ENCODE results near the gene LCN1. TPM values are rescaled to one million over a fixed set of nuclear protein-coding genes. Genes with fewer than 3 reads are reported as not detected.

Gene LCN1
- total and polyA plus RNA-seq, 2 of the 4 experiments (the other 2 are of a cell fraction): not detected

- H3K79me1 ChIP-seq (ENCODE audit: low read depth in 1 of 2, low read length in 2 of 2): no peaks in the 10 kb centered on the region
- H3K23ac ChIP-seq (ENCODE audit: low read depth, low read length): no peak overlapping the region
- no peak overlapping the region for H4K91ac ChIP-seq (ENCODE audit: insufficient read depth, low read depth, low read length)
- H4K8ac ChIP-seq (ENCODE audit: low read depth in 2 of 2, low read length in 2 of 2): no peak overlapping the region
- intact Hi-C loops (cut with micrococcal nuclease): no loop called here
- H3K9me3 ChIP-seq (ENCODE audit: control insufficient read depth, insufficient read depth, low read length): peaks cover 16% of the 10 kb centered on the region
- no peaks in the 10 kb centered on the region for H4K20me1 ChIP-seq (ENCODE audit: insufficient read depth, low read length)
- no peaks in the 10 kb centered on the region for H3K4me1 ChIP-seq (ENCODE audit: control insufficient read depth, insufficient read depth, low read length)
- H2AK5ac ChIP-seq (ENCODE audit: low read depth, low read length): no peak overlapping the region
- ATAC-seq (ENCODE audit: low read depth): no peak
- BruUV-seq (replicated peaks): no TSS peak
- H3K27ac ChIP-seq (ENCODE audit: insufficient read depth, low read length): no peak overlapping the region
- H3K4me3 ChIP-seq (ENCODE audit: insufficient read depth, low read depth, low read length): no peak overlapping the region
- H2BK20ac ChIP-seq (ENCODE audit: low read depth, low read length): no peak overlapping the region
- no peak overlapping the region for H3K56ac ChIP-seq (ENCODE audit: extremely low read depth, insufficient read depth, low read length)
- H3K14ac ChIP-seq (replicated peaks; ENCODE audit: low read depth, low read length): no peak overlapping the region
- H2BK15ac ChIP-seq (ENCODE audit: low read depth, low read length): no peak overlapping the region
- no peak overlapping the region for H3K4me2 ChIP-seq (ENCODE audit: low read depth, low read length)
- no peak overlapping the region for H2BK120ac ChIP-seq (ENCODE audit: low read depth, low read length)
- dilution Hi-C loops (cut with HindIII; ENCODE audit: low sequenced_read_pairs, unreplicated experiment): no loop called here
- no peak for DNase-seq
- H3K27me3 ChIP-seq (ENCODE audit: control insufficient read depth, insufficient read depth, low read length): no peaks in the 10 kb centered on the region
- no peak overlapping the region for H2AFZ ChIP-seq (replicated peaks; ENCODE audit: low read length, poor library complexity)
- H3K18ac ChIP-seq (ENCODE audit: low read depth, low read length): no peak overlapping the region
- no peak overlapping the region for H2AK9ac ChIP-seq (replicated peaks; ENCODE audit: low read depth, low read length, poor library complexity)
- ChIA-PET CTCF (no interaction called here), POLR2A (ENCODE audit: unreplicated experiment) (no interaction called here)
- no peaks in the 10 kb centered on the region for H3K36me3 ChIP-seq (ENCODE audit: control insufficient read depth, insufficient read depth, low read length)
- no peak overlapping the region for H3K9ac ChIP-seq (ENCODE audit: low read depth, low read length)
- H4K5ac ChIP-seq (ENCODE audit: low read depth, low read length): no peak overlapping the region
- WGBS, 2 experiments (ENCODE audit: extremely low coverage in 2 of 2, insufficient read length in 1 of 2): 58% methylated on average over 6 of the region's 9 CpGs; no CpG with 5 or more reads in 1 of the 2 experiments
- in situ Hi-C loops (cut with MboI; ENCODE audit: low sequenced_read_pairs): no loop called here
- no peak overlapping the region for H2BK5ac ChIP-seq (ENCODE audit: low read depth, low read length, poor library complexity, severe bottlenecking)
- H3K9me1 ChIP-seq (ENCODE audit: insufficient read depth, low read length): no peaks in the 10 kb centered on the region
- H3K4ac ChIP-seq (ENCODE audit: low read depth, low read length): no peak overlapping the region
- TF ChIP-seq CTCF (conservative IDR thresholded peaks at IDR 0.05; ENCODE audit: low read depth, low read length) (no peak), CEBPB (IDR thresholded peaks at IDR 0.05; ENCODE audit: low read depth, low read length) (no peak), MAZ (IDR thresholded peaks at IDR 0.05; ENCODE audit: borderline replicate concordance, low read depth, low read length) (no peak), CHD1 (IDR thresholded peaks at IDR 0.05; ENCODE audit: low read depth, low read length) (no peak), FOS (IDR thresholded peaks at IDR 0.05; ENCODE audit: low read depth, low read length) (no peak), NFE2L2 (IDR thresholded peaks at IDR 0.05; ENCODE audit: low read depth, low read length) (no peak), RAD21 (IDR thresholded peaks at IDR 0.05; ENCODE audit: low read length) (no peak), POLR2A (IDR thresholded peaks at IDR 0.05; ENCODE audit: low read depth, low read length) (no peak), SMC3 (IDR thresholded peaks at IDR 0.05; ENCODE audit: low read depth, low read length) (no peak), RFX5 (IDR thresholded peaks at IDR 0.05; ENCODE audit: low read depth, low read length) (no peak), BHLHE40 (IDR thresholded peaks at IDR 0.05; ENCODE audit: low read depth, low read length) (no peak), ELK1 (IDR thresholded peaks at IDR 0.05; ENCODE audit: borderline replicate concordance, low read depth, low read length) (no peak), MXI1 (IDR thresholded peaks at IDR 0.05; ENCODE audit: borderline replicate concordance, low read depth, low read length) (no peak), MAFK (IDR thresholded peaks at IDR 0.05; ENCODE audit: low read depth, low read length) (no peak), RCOR1 (IDR thresholded peaks at IDR 0.05; ENCODE audit: insufficient replicate concordance, low read length) (no peak)
- TF ChIP-seq, protein P1, sequence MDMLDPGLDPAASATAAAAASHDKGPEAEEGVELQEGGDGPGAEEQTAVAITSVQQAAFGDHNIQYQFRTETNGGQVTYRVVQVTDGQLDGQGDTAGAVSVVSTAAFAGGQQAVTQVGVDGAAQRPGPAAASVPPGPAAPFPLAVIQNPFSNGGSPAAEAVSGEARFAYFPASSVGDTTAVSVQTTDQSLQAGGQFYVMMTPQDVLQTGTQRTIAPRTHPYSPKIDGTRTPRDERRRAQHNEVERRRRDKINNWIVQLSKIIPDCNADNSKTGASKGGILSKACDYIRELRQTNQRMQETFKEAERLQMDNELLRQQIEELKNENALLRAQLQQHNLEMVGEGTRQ (IDR thresholded peaks at IDR 0.05; ENCODE audit: low read depth, low read length): no peak
Measured at GRCh38 chr9:135565141-135565628, 43.9 kb downstream of the LCN1 start.

Data from IMR-90 (cell line).